OCI-LY1 (cell line): ENCODE data around the gene ZNF585A.

Experiments used
- EZH2 ChIP-seq: fragments of 200-600 bp; sonication (generic), shearing (Covaris generic); IDR thresholded peaks from 2 replicates; pipeline ENCODE4 v1.8.0; 2017; ENCODE audit warnings: borderline replicate concordance, mixed run types, mild to moderate bottlenecking, antibody characterized with exemption, low read length, moderate library complexity, mixed read lengths
- TF ChIP-seq, protein P1 (sequence below): fragments of 200-600 bp; sonication (generic), shearing (Covaris generic); IDR thresholded peaks from 2 replicates; pipeline ENCODE4 v1.5.1; 2017; ENCODE audit warnings: mild to moderate bottlenecking, antibody characterized with exemption, low read length, moderate library complexity, mixed read lengths

DNA sequence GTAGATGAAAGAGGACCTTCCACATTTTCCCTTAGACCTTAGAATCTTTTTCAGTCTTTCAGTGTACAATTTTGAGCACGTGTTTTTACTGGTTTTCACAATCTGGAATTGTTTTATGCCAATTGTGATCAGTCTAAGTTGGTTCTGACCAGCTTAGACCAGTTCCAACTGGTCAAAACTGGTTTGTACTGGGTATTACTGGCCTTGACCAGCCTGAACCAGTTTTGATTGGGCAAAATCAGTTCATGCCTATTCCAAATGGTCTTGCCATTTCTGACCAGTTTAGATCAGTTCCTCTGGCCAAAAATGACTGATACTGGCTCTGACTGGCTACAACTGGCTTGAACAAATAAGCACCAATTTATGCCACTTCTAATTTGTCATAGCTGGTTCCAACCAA is 36.4 kb downstream of the ZNF585A start:
- TF ChIP-seq EZH2: no peak
- TF ChIP-seq, protein P1, sequence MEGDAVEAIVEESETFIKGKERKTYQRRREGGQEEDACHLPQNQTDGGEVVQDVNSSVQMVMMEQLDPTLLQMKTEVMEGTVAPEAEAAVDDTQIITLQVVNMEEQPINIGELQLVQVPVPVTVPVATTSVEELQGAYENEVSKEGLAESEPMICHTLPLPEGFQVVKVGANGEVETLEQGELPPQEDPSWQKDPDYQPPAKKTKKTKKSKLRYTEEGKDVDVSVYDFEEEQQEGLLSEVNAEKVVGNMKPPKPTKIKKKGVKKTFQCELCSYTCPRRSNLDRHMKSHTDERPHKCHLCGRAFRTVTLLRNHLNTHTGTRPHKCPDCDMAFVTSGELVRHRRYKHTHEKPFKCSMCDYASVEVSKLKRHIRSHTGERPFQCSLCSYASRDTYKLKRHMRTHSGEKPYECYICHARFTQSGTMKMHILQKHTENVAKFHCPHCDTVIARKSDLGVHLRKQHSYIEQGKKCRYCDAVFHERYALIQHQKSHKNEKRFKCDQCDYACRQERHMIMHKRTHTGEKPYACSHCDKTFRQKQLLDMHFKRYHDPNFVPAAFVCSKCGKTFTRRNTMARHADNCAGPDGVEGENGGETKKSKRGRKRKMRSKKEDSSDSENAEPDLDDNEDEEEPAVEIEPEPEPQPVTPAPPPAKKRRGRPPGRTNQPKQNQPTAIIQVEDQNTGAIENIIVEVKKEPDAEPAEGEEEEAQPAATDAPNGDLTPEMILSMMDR: no peak
